SK-N-SH (cell line): Measurements from ENCODE around the gene PPP1R8. TPM values are rescaled to one million over a fixed set of nuclear protein-coding genes. Genes with fewer than 3 reads are reported as not detected.

Experiments
- CTCF ChIA-PET: fragments of 300-600, 350-600 bp; formaldehyde crosslinking; extraction: SDS; loops from one replicate; lab custom pipeline; 2021; lab: Yijun Ruan, JAX
- POLR2A ChIA-PET: fragments of 350-600 bp; sonication (Branson Sonifier 250); formaldehyde crosslinking; extraction: SDS; loops from one replicate; lab custom pipeline; 2020; ENCODE audit warnings: antibody characterized with exemption, inconsistent platforms; lab: Yijun Ruan, JAX
- DNase-seq: peaks from one replicate; pipeline ENCODE4 v3.0.0; 2012
- H2AFZ ChIP-seq: fragments of 200-600 bp; sonication (generic); 2 replicates; pipeline ENCODE4 v1.8.1; 2016; ENCODE audit warnings: antibody characterized with exemption, mild to moderate bottlenecking, low read depth
- H3F3A ChIP-seq: fragments of 200-600 bp; sonication (generic); replicated peaks from 2 replicates; pipeline ENCODE3; 2016; ENCODE audit warnings: antibody characterized with exemption, mild to moderate bottlenecking; ENCODE audit not compliant: insufficient read depth
- H3K27ac ChIP-seq, 2 experiments: fragments of 200-500 bp in 1 of 2; fragments of 200-600 bp in 1 of 2; sonication (Bioruptor generic) in 1 of 2; sonication (generic), shearing (Covaris generic) in 1 of 2; 2 replicates each; pipeline versions ENCODE4 v1.5.1 to v1.6.1; 2014 to 2016; ENCODE audit warnings: low read depth in 2 of 2, inconsistent platforms in 1 of 2, low read length in 1 of 2, mild to moderate bottlenecking in 1 of 2, mixed read lengths in 1 of 2
- H3K27me3 ChIP-seq: fragments of 200-600 bp; sonication (generic), shearing (Covaris generic); 2 replicates; pipeline ENCODE4 v1.6.1; 2016; ENCODE audit warnings: mixed run types; ENCODE audit not compliant: insufficient read depth
- H3K36me3 ChIP-seq, 2 experiments: fragments of 200-500 bp in 1 of 2; fragments of 200-600 bp in 1 of 2; sonication (Bioruptor generic) in 1 of 2; sonication (generic) in 1 of 2; replicated peaks in 1 of 2; 2 replicates each; pipeline versions ENCODE3 to v1.5.1; 2014 to 2016; ENCODE audit warnings: low read length in 1 of 2, mild to moderate bottlenecking in 1 of 2; ENCODE audit not compliant: insufficient read depth in 2 of 2, control insufficient read depth in 1 of 2
- H3K4me1 ChIP-seq, 2 experiments: fragments of 200-500 bp in 1 of 2; fragments of 200-600 bp in 1 of 2; sonication (Bioruptor generic) in 1 of 2; sonication (generic), shearing (Covaris generic) in 1 of 2; 2 replicates each; pipeline versions ENCODE4 v1.5.1 to v1.6.1; 2014 to 2016; ENCODE audit warnings: low read depth in 1 of 2, low read length in 1 of 2, mixed run types in 1 of 2; ENCODE audit not compliant: insufficient read depth in 2 of 2, control insufficient read depth in 1 of 2
- H3K4me2 ChIP-seq: fragments of 200-600 bp; sonication (generic), shearing (Covaris generic); 2 replicates; pipeline ENCODE4 v1.6.1; 2017; ENCODE audit warnings: mixed run types
- H3K4me3 ChIP-seq, 2 experiments: fragments of 200-500 bp in 1 of 2; fragments of 200-600 bp in 1 of 2; sonication (Bioruptor generic) in 1 of 2; sonication (generic), shearing (Covaris generic) in 1 of 2; 2 replicates each; pipeline versions ENCODE4 v1.5.1 to v1.8.1; 2014 to 2016; ENCODE audit warnings: low read depth in 2 of 2, inconsistent platforms in 1 of 2, low read length in 1 of 2, mild to moderate bottlenecking in 1 of 2, mixed read lengths in 1 of 2, moderate library complexity in 1 of 2
- H3K79me2 ChIP-seq: fragments of 200-600 bp; sonication (generic); 2 replicates; pipeline ENCODE4 v1.8.1; 2017; ENCODE audit warnings: mild to moderate bottlenecking; ENCODE audit not compliant: insufficient read depth
- H3K9ac ChIP-seq: fragments of 200-600 bp; sonication (generic); 2 replicates; pipeline ENCODE4 v1.6.1; 2017; ENCODE audit warnings: mixed run types
- H3K9me2 ChIP-seq: fragments of 200-600 bp; sonication (generic); 2 replicates; pipeline ENCODE4 v1.6.1; 2017; ENCODE audit warnings: mixed run types
- H3K9me3 ChIP-seq: fragments of 200-600 bp; sonication (generic); 2 replicates; pipeline ENCODE4 v1.6.1; 2017; ENCODE audit warnings: mixed run types, mild to moderate bottlenecking, moderate library complexity
- H4K20me1 ChIP-seq: fragments of 200-600 bp; sonication (generic); 2 replicates; pipeline ENCODE4 v1.6.1; 2017; ENCODE audit warnings: mild to moderate bottlenecking, mixed run types; ENCODE audit not compliant: insufficient read depth
- GATA2 ChIP-seq: sonication (generic); formaldehyde crosslinking; IDR thresholded peaks from 2 replicates; pipeline ENCODE4 v1.5.0; 2020; ENCODE audit warnings: mild to moderate bottlenecking, missing genetic modification reagents
- PBX3 ChIP-seq: IDR thresholded peaks from 2 replicates; pipeline ENCODE4; 2012
- RAD21 ChIP-seq: IDR thresholded peaks from 2 replicates; pipeline ENCODE4 v1.6.1; 2012; ENCODE audit warnings: mild to moderate bottlenecking, low read length
- TCF12 ChIP-seq: IDR thresholded peaks from 2 replicates; pipeline ENCODE4 v1.4.0; 2012
- USF2 ChIP-seq: fragments of 150-350 bp; IDR thresholded peaks from 2 replicates; pipeline ENCODE4 v1.6.1; 2017; ENCODE audit warnings: antibody characterized with exemption, low read length, low read depth, borderline replicate concordance
- WGBS: methylation state at CpG from one replicate; pipeline ENCODE4 v1.1.6; 2017; ENCODE audit warnings: low lambda C conversion rate; 5-methylcytosine and 5-hydroxymethylcytosine counted together
- polyA plus RNA-seq, 3 experiments: library from polyadenylated mRNA; depleted of rRNA; stranded (reverse); fragments of >200 nt; gene quantifications; 2 replicates each; pipeline ENCODE4 v1.2.3, GENCODE V29; 2012
- TF ChIP-seq, protein P1 (sequence below): IDR thresholded peaks from 2 replicates; pipeline ENCODE4 v1.6.1; 2012; ENCODE audit warnings: mild to moderate bottlenecking, low read depth, low read length, moderate library complexity

The PPP1R8 gene
- polyA plus RNA-seq, 1 of the 3 experiments (the other 2 are of a cell fraction), result 41.8 TPM

GRCh38 chr1:27835046-27835445 lies 4.5 kb downstream of the PPP1R8 start (continued):
- TF ChIP-seq, protein P1, sequence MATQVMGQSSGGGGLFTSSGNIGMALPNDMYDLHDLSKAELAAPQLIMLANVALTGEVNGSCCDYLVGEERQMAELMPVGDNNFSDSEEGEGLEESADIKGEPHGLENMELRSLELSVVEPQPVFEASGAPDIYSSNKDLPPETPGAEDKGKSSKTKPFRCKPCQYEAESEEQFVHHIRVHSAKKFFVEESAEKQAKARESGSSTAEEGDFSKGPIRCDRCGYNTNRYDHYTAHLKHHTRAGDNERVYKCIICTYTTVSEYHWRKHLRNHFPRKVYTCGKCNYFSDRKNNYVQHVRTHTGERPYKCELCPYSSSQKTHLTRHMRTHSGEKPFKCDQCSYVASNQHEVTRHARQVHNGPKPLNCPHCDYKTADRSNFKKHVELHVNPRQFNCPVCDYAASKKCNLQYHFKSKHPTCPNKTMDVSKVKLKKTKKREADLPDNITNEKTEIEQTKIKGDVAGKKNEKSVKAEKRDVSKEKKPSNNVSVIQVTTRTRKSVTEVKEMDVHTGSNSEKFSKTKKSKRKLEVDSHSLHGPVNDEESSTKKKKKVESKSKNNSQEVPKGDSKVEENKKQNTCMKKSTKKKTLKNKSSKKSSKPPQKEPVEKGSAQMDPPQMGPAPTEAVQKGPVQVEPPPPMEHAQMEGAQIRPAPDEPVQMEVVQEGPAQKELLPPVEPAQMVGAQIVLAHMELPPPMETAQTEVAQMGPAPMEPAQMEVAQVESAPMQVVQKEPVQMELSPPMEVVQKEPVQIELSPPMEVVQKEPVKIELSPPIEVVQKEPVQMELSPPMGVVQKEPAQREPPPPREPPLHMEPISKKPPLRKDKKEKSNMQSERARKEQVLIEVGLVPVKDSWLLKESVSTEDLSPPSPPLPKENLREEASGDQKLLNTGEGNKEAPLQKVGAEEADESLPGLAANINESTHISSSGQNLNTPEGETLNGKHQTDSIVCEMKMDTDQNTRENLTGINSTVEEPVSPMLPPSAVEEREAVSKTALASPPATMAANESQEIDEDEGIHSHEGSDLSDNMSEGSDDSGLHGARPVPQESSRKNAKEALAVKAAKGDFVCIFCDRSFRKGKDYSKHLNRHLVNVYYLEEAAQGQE, result no peak
- TF ChIP-seq GATA2 (CRISPR knock-in tag), result no peak

GRCh38 chr1:27835501-27835900 lies 4.9 kb downstream of the PPP1R8 start:
- Histone ChIP-seq H3K9me3 (no peaks in the 10 kb centered on the region), H3K27me3 (no peaks in the 10 kb centered on the region), H3K4me3 (no peak overlapping the region)
- POLR2A ChIA-PET, result no interaction called here
- TF ChIP-seq TCF12 (no peak), USF2 (no peak), RAD21 (no peak)
- TF ChIP-seq, all 33 proteins: peak for 0
- H3K4me1 ChIP-seq, result peaks cover 0 to 9% of the 10 kb centered on the region in 2 experiments; a peak in 2 of 4 replicates
- peaks cover 6% of the 10 kb centered on the region for H3F3A ChIP-seq
- H4K20me1 ChIP-seq, result peaks cover 4% of the 10 kb centered on the region
- CTCF ChIA-PET, result interaction anchor here (0.9 to 1.8 kb wide), 5 partner anchors 9 to 166 kb away, joined by 3 to 5 read pairs (median 3); partner anchors contain the start of genes FAM76A and STX12
- H3K4me2 ChIP-seq, result no peak overlapping the region
- H3K9me2 ChIP-seq, result no peaks in the 10 kb centered on the region
- no peak overlapping the region for H3K27ac ChIP-seq
- 96% methylated on average over 1 of the region's 1 CpG for WGBS
- DNase-seq, result no peak
- peaks cover 99% of the 10 kb centered on the region for H3K79me2 ChIP-seq
- peaks cover 40 to 59% of the 10 kb centered on the region in 2 experiments for H3K36me3 ChIP-seq
- H2AFZ ChIP-seq, result no peak overlapping the region
- H3K9ac ChIP-seq, result no peak overlapping the region

DNA sequence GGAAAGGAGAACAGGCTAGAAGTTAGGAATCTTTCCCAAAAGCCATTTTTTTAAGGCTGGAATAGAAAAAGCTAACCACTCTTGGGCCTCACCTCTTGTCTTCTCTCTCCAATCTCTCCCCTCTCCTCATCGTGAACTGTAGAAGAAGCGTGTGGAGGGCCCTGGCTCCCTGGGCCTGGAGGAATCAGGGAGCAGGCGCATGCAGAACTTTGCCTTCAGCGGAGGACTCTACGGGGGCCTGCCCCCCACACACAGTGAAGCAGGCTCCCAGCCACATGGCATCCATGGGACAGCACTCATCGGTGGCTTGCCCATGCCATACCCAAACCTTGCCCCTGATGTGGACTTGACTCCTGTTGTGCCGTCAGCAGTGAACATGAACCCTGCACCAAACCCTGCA lies 19.4 kb downstream of the PPP1R8 start:
- Histone ChIP-seq H3K4me1 (no peaks in the 10 kb centered on the region), H3K27me3 (no peaks in the 10 kb centered on the region), H3K4me2 (no peak overlapping the region), H3F3A (peaks cover 10% of the 10 kb centered on the region), H3K27ac (no peak overlapping the region), H3K36me3 (peaks cover 27 to 50% of the 10 kb centered on the region in 2 experiments), H3K9me2 (no peaks in the 10 kb centered on the region), H3K4me3 (no peak overlapping the region), H3K9ac (no peak overlapping the region), H4K20me1 (no peaks in the 10 kb centered on the region), H2AFZ (no peak overlapping the region), H3K79me2 (no peaks in the 10 kb centered on the region), H3K9me3 (no peaks in the 10 kb centered on the region)
- CTCF ChIA-PET, result interaction anchor here (1.4 to 3.1 kb wide), 2 partner anchors 8 to 178 kb away, joined by 3 to 17 read pairs; partner anchors contain the start of gene IFI6
- TF ChIP-seq, protein P1, result no peak
- TF ChIP-seq PBX3, result no peak
- WGBS, result 97% methylated on average over 5 of the region's 7 CpGs
- POLR2A ChIA-PET, result no interaction called here
- DNase-seq, result no peak
